ENCODE measurements around the gene GCLC. TPM values are rescaled to one million over a fixed set of nuclear protein-coding genes. Genes with fewer than 3 reads are reported as not detected.
A peak's percentile ranks its signal among the peaks of the same experiment; 100 is the strongest.
"Not testable (repeated sequence)": the region's sequence is repeated elsewhere in the genome, so short reads cannot be mapped to it uniquely, and the experiment has no call there.

Gene GCLC
- 27.1 TPM for total RNA-seq

GRCh38 chr6:53544470-53545308 is at the start of gene GCLC:
Gene GCLC (minus strand): TSS chr6:53545101. CDS start chr6:53544645, 456 bp downstream.
- DNase-seq = peak; percentile 90

DNA sequence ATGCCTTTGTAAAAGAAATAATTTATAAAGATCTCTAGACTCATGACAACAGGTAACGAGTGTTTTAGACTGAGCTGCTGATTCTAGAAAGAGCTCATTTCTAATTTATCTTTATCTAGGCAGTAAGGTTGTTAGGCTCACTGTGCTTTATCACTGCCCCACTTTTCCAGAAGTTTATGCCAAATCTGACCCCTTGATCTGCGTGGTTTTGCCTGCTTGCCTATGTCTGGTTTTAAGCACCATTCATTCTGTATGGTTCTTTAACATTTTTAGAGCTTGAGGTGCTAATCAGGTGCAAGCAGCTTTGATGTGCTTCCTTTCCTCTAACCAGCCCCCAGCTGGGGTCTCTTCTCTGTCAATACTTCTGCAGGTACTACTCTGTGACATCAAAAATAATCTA is 49.7 kb upstream of the GCLC start:
- no peak for DNase-seq

- DNase-seq = no peak
Measured at GRCh38 chr6:53593001-53593488, 48.1 kb upstream of the GCLC start.

- DNase-seq = no peak
Measured at GRCh38 chr6:53591873-53592272, 47.0 kb upstream of the GCLC start.

DNA sequence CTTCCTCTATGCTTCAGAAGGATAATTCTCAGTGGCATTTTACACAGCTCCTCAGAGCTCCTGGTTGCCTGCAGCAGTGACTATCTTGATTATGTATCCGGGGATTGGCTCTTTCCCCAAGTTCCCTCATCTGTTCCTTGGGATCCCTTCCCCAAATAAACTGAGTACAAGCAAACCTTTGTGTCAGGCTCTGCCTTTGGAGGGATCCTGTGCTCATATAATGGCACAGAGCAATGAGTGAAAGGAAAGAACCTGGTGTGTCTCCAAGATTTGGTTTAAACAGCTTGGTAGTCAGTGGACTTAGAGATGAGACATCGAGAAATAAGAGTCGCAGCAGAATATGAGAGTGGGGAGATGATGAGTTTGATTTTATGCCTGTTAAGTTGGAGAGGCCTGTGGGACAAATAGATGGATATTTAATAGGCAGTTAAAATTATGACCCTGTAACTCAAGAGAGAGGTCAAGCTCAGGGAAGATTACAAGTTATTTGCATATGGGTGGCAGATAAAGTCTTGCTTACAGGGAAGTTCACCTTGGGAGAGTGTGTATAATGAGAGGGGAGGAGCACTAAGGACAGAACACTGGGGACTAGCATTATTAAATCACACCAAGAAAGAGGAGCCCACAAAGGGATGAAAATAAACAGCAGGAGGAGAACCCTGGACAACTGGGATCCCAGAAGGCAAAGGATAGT is 44.1 kb upstream of the GCLC start:
- no peak for DNase-seq

GRCh38 chr6:53587291-53587690 is 42.4 kb upstream of the GCLC start:
- DNase-seq = no peak

- DNase-seq = no peak
Measured at GRCh38 chr6:53585208-53585900, 40.5 kb upstream of the GCLC start.

DNA sequence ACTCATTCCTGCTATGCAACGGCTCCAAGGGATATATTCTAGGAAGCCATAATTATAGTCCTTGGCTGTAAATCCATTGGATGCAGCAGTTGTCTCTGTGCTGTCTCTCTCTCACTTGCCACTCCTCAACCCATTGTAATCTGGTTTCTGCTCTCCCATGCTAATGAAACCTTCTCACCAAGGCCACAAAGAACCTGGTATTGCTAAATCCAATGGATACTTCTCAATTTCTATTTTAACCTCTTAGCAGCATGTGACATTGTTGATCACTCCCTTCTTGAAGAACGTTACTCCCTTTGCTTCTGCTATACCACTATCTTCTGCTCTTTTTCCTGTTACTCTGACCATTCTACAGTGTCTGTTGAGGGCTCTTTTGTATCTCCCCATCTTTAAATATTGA is 39.8 kb upstream of the GCLC start:
- DNase-seq = no peak

DNA sequence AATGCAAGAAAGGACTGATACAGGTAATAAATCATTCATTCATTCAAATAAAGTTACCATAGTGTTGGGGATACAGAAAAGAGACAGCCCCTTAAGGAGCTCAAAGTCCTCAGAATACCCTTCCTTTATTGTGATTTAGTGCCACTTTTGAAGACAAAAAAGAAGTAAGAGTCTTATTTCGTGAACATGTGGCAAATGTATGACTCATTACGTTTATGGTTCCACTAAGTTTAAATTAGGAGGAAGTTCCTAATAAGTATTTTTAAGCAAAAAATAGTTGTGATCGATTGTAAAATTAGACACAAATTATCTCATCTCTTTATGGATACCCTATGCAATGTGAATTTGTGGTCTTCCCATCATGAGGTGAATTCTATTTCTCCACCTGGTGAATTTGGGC is 38.5 kb upstream of the GCLC start:
- no peak for DNase-seq

DNA sequence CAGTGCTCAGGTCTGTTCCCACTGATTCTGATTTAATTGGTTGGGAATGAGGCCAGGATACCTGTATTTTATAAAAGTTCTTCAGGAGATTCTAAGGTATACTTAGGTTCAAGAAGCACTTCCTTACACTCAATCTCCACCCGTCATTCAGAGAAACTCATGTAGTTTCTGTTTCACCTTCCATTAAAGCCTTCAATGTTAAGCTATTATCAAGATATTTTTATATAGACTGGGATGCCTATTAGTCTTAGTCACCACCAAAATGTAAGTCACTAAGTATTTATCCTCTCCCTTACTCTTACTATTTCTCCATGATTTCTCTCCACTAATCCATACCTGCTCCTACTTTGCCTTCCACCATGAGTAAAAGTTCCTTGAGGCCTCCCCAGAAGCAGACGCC is 38.1 kb upstream of the GCLC start:
- DNase-seq = no peak

DNA sequence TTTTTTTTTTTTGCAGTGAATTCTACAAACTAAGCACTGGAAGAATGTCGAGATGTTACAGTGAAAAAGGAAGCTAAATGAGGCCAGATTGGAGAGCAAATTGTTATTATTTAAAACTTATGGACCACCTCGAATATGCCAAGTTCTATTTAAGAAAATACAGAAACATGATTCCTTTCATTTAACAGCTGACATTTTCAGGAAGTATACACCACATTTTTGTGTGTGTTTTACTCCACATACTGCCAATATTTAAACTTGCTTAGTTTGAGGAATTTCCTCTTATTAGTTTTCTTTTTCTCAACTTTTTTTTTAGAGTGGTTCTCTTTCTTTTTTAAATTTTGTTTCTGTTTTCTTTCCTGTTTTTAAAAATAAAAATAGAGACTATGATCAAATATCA is 37.0 kb upstream of the GCLC start:
- DNase-seq = peak; percentile 90

DNA sequence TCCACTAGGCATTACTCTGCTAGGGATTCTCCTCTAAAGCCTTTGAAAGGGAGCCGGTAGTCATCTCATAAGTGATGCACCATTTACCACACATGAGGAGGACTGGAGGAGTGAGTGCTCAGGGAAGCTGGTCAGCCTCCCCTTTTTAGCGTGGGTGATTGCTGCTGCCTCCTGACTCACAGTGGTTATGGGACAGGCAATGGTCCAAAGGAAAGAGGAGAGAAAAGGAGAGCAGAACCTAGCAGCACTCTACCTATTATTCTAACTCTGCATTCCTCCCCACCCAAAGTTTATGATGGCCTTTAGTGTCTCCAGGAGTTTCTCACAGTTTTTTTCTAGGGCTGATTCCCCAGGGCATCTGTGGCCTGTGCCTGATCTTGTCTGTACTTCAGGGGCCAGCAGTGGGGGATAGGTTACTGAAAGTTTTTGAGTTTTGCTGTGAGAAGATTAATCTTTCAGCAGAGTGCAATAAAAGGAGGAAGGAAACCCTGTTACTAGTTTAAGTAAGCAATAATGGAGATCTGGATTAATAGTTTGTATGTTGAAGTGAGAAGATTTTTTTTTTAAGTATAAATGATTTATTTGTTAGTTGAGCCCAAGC is 36.4 kb upstream of the GCLC start:
- peak; percentile 63 for DNase-seq

GRCh38 chr6:53579338-53579737 is 34.4 kb upstream of the GCLC start:
- no peak for DNase-seq

- DNase-seq = no peak
Measured at GRCh38 chr6:53578371-53578770, 33.5 kb upstream of the GCLC start.

DNA sequence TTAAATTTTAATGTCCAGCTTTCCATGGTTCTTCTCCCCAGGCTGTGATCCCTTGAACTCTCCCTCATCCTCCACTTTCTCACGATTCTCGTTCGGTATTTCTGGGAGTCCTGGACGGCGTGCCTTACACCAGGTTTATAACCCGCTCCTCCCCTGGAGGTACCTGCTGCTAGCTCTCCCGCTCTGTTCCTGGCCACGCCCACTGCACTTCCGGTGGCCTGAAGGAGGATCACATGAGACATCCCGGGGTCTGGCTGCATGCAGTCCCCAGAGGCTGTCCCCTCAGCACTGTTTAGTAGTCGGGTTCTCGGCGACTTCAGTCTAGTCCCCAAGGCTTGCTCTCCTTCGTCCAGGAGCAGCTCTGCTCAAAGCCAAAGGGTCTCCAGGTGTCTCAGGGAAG is 28.4 kb upstream of the GCLC start:
- no peak for DNase-seq

GRCh38 chr6:53572379-53572778 is 27.5 kb upstream of the GCLC start:
- not testable (repeated sequence) for DNase-seq

DNA sequence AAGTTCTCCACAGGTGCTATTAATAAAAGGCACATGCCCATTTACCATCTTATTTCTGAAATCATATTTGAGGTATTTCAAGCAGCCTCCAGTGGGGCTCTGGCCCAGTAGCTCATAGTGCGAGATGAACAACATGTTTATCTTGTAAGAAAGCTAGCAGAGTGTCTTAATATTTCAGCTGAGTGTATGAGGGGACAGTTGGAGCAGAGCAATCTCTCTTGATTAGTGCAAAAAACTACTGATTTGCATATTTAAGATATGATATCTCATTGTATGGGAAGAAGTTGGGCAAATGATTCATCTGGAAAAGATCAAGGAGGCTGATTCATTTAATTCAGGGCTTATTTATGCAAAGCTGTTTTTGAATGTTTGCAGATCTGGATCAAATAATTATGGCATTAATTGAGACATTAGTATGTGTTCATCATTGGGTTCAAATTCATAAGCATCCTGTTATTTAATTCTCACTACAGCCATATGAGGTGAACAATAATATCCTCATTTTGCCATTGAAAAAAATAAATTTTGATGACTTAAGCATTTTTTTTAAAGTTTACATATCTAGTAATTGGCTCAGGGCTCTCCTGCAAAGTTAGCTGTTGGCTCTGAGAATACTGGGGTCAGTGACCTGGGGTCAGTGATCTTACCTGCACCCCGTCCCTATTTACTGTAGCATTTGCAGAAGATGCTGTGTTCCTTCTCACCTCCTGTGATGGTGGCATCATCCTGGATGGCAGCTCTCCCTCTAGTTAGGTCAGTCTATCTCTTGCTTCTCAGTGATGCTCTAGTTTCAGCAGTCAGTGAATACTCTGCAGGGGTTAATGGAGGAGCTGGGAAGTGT is 24.1 kb upstream of the GCLC start:
- peak; percentile 11 for DNase-seq

DNA sequence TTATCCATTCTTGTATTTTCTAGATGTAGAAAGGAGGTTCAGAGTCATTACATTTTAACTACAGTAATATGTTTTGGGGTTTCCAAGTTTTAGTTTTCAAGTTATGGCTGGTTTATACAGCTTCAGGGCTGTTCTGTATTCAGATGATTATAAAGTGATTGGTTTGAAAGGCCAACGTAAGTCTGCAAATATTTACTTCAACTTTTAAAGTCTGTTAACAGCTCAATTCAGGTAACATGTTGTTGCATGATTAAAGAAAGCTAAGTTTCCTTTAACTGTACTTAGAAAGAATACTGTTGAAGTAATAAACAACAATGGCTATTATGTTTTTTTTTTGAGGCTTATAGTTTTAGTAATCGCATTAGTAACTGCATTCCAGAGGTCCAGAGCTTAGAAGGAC is 22.8 kb upstream of the GCLC start:
- DNase-seq = no peak

GRCh38 chr6:53566755-53567154 is 21.9 kb upstream of the GCLC start:
- DNase-seq = no peak

- no peak for DNase-seq
Measured at GRCh38 chr6:53565886-53566285, 21.0 kb upstream of the GCLC start.

DNA sequence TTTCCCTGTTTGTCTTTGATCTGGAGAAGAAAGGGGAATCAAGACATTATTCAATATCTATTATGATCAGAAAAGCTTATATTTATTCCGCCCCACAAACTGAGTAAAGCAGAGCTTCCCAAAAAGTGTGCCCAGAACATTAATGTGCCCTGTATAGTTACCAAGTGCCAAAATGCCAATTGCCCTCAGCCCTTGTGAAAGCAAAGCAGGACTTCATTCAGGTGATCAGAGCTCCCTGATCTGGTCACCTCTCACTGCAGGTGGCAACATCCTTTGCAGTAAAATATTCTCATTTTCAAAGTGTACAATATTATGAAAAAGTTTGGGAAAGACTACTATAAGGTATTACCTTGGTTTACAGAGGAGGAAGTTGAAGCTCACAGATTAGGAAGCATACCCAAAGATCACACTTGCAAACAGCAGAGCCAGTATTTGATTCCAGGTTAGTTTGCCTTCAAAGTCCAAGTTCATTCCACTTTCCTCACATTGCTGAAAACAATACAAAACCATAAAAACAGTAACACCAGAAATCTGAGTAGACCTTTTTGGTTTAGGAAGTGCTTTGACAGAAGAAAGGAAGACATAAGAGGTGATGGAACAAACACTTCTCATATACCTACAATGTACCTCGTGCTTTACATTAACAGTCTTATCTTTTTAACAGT is 19.6 kb upstream of the GCLC start:
- no peak for DNase-seq
